Ovary (tissue), 9 donors: ENCODE measurements around the gene EID3. TPM values are rescaled to one million over a fixed set of nuclear protein-coding genes. Genes with fewer than 3 reads are reported as not detected.

Source experiments
- DNase-seq, 5 donors: peaks; one replicate each; pipeline ENCODE4 v3.0.0-alpha.2; 2019 to 2020
- H3K27ac ChIP-seq, 2 donors: fragments of 200-600 bp; one replicate each; pipeline versions ENCODE4 v1.5.1 to v1.8.0; 2019 to 2022
- H3K27me3 ChIP-seq: fragments of 200-600 bp; one replicate; pipeline ENCODE4 v1.8.0; 2022
- H3K36me3 ChIP-seq: fragments of 200-600 bp; sonication (generic); one replicate; pipeline ENCODE4 v1.5.1; 2019
- H3K4me1 ChIP-seq: one replicate; pipeline ENCODE4 v1.8.1; 2013; ENCODE audit warnings: mild to moderate bottlenecking, moderate library complexity; ENCODE audit not compliant: insufficient read depth
- H3K4me3 ChIP-seq: fragments of 200-600 bp; sonication (generic); one replicate; pipeline ENCODE4 v1.5.1; 2017
- H3K9me3 ChIP-seq, 2 donors: fragments of 200-600 bp in 1 of 2; sonication (generic) in 1 of 2; one replicate each; pipeline versions ENCODE4 v1.5.1 to v1.8.1; 2013 to 2019; ENCODE audit warnings: mild to moderate bottlenecking in 1 of 2, moderate library complexity in 1 of 2
- CTCF ChIP-seq, 3 donors: fragments of 450-650 bp in 2 of 3; fragments of 200-600 bp in 1 of 3; IDR thresholded peaks; one replicate each; pipeline versions ENCODE4 v1.5.1 to v1.8.0; 2016 to 2022; ENCODE audit warnings: antibody characterized with exemption in 3 of 3, mild to moderate bottlenecking in 1 of 3
- EP300 ChIP-seq: sonication (generic); formaldehyde crosslinking; IDR thresholded peaks from one replicate; pipeline ENCODE4 v1.6.1; 2017; ENCODE audit warnings: antibody characterized with exemption
- POLR2A ChIP-seq: fragments of 450-650 bp; IDR thresholded peaks from one replicate; pipeline ENCODE4 v1.6.1; 2017; ENCODE audit warnings: antibody characterized with exemption, mild to moderate bottlenecking, moderate library complexity
- WGBS, 3 donors: extraction: QIAGEN DNeasy Blood & Tissue Kit in 1 of 3; methylation state at CpG; one replicate each; pipeline versions ENCODE4 v1.1.5 to v1.1.7; 2013 to 2017; 5-methylcytosine and 5-hydroxymethylcytosine counted together
- intact Hi-C, 4 donors: fragments of 100-400 bp; cut with DNase I; formaldehyde crosslinking; loops; one replicate each; pipeline versions ENCODE4 v1.11.0 to v1.15.1; 2022 to 2023
- polyA plus RNA-seq, 2 donors: library from polyadenylated mRNA; stranded (reverse); fragments of 200-250 nt in 1 of 2; fragments of 350-450 nt in 1 of 2; fragmentation: Illumina TruSeq in 1 of 2; extraction: RNeasy Lipid Tissue Mini Kit (QIAGEN cat#74804) in 1 of 2; gene quantifications; one replicate each; pipeline ENCODE4 v1.2.3, GENCODE V29; 2013 to 2014
- total RNA-seq, 7 donors: library from RNA; depleted of rRNA in 2 of 7; stranded (reverse); fragments of >200 nt in 2 of 7; fragmentation: NEBNext Ultra II Directional in 3 of 7; extraction: Animal tissue kit (Norgen Biotek cat#: 25700) in 3 of 7; gene quantifications; one replicate each; pipeline versions ENCODE4 v1.1.0 to v1.2.4, GENCODE V29; 2016 to 2023
- donor health status: DM: no; HTN: no; CAD: no; lungs with moderate emphysema.
- donor health status: DM: no; HTN: no; CAD: no.
- donor health status: Bipolar disorder and iron deficiency.
- donor health status: DM: yes; HTN: yes; CAD: no.
- donor health status: DM: no; HTN: no; CAD: no.
- donor health status: DM: yes; HTN: yes; CAD: no.

EID3 gene
- total and polyA plus RNA-seq, 9 donors: 3.0 to 23.4 (median 6.2) TPM

- Histone ChIP-seq H3K27me3 (no peaks in the 10 kb centered on the region), H3K36me3 (no peaks in the 10 kb centered on the region), H3K4me3 (no peak overlapping the region), H3K9me3 (no peaks in the 10 kb centered on the region), H3K27ac (no peak overlapping the region), H3K4me1 (no peaks in the 10 kb centered on the region)
- DNase-seq: no peak
- WGBS, 3 donors: 71 to 86% (median 84%) methylated on average over 5 of the region's 5 CpGs
- TF ChIP-seq EP300 (no peak), POLR2A (no peak), CTCF (IDR thresholded peaks at IDR 0.05) (no peak)
- intact Hi-C loops: no loop called here
Measured at GRCh38 chr12:104275689-104276088, 27.9 kb upstream of the EID3 start.

- Histone ChIP-seq H3K27ac (no peak overlapping the region), H3K4me1 (no peaks in the 10 kb centered on the region), H3K36me3 (no peaks in the 10 kb centered on the region), H3K27me3 (no peaks in the 10 kb centered on the region), H3K4me3 (no peak overlapping the region), H3K9me3 (no peaks in the 10 kb centered on the region)
- no peak for DNase-seq
- no peak for TF ChIP-seq EP300
- no peak for TF ChIP-seq POLR2A
- no peak for TF ChIP-seq CTCF (IDR thresholded peaks at IDR 0.05)
- 74 to 86% (median 81%) methylated on average over 8 of the region's 8 CpGs for WGBS, 3 donors
- intact Hi-C loops: no loop called here
Measured at GRCh38 chr12:104276273-104277131, 27.0 kb upstream of the EID3 start.

GRCh38 chr12:104279164-104279563 is 24.4 kb upstream of the EID3 start:
- no peak overlapping the region for H3K4me3 ChIP-seq
- intact Hi-C loops: no loop called here

GRCh38 chr12:104280111-104280510 is 23.4 kb upstream of the EID3 start:
- no peaks in the 10 kb centered on the region for H3K27me3 ChIP-seq
- no peaks in the 10 kb centered on the region for H3K9me3 ChIP-seq
- WGBS, 3 donors: 98 to 100% (median 100%) methylated on average over 1 of the region's 1 CpG
- no peaks in the 10 kb centered on the region for H3K4me1 ChIP-seq
- TF ChIP-seq CTCF (IDR thresholded peaks at IDR 0.05): no peak
- no peak for TF ChIP-seq POLR2A
- TF ChIP-seq EP300: no peak
- no peak overlapping the region for H3K27ac ChIP-seq
- H3K4me3 ChIP-seq: no peak overlapping the region
- DNase-seq: no peak
- H3K36me3 ChIP-seq: no peaks in the 10 kb centered on the region
- intact Hi-C loops: no loop called here

More at GRCh38 chr12:104279164-104279563, 24.4 kb upstream of the EID3 start:
- DNase-seq: no peak
- H3K9me3 ChIP-seq: no peaks in the 10 kb centered on the region
- H3K36me3 ChIP-seq: no peaks in the 10 kb centered on the region
- H3K27me3 ChIP-seq: no peaks in the 10 kb centered on the region
- no peak for TF ChIP-seq POLR2A
- TF ChIP-seq EP300: no peak
- TF ChIP-seq CTCF (IDR thresholded peaks at IDR 0.05): no peak
- H3K4me1 ChIP-seq: no peaks in the 10 kb centered on the region
- H3K27ac ChIP-seq: no peak overlapping the region
